ENCODE data around the gene PRDM4.

DNA sequence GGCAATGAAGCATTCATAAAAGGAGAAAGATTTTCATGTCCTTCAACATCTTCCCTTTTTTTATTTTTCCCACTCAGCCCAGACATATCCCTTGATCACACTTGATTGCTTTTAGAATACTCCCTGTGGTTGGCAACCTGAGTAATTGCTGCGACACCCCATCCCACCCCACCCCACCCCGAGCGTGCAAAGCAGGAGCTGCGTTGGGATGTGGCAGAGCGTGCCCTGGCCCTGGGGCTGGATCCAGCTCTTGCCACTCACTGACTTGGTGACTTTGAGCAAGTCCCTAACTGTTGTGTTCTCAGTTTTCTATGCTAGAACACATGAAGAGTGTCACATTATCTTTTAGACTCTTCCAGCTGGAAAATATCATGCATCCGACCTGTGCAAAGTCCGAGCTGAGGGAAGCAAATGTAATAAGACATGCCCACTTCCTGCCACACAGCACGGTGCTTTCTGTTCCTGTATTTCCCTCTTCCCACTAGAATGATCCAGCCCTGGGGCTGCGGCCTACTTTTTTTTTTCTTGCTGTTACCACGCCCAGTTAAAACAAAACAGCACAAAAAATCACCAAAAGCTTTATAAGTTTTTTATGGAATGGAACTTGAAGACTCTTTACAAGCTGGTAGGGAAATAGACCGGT is 17.6 kb upstream of the PRDM4 start:
- TF ChIP-seq ZNF766 (CRISPR knock-in tag; IDR thresholded peaks at IDR 0.05; ENCODE audit: borderline replicate concordance) (no peak), ZSCAN29 (CRISPR knock-in tag; conservative IDR thresholded peaks at IDR 0.05) (no peak), ZNF724P (CRISPR knock-in tag; IDR thresholded peaks at IDR 0.05; ENCODE audit: borderline replicate concordance) (no peak), ZFP36 (IDR thresholded peaks at IDR 0.05; ENCODE audit: borderline replicate concordance, low read depth, low read length, partially characterized antibody) (no peak), IKZF1 (IDR thresholded peaks at IDR 0.05) (no peak), CENPX (CRISPR knock-in tag; IDR thresholded peaks at IDR 0.05) (no peak)
